Omental fat pad (tissue), 4 donors: ENCODE data around the gene ITSN1. TPM values are rescaled to one million over a fixed set of nuclear protein-coding genes. Genes with fewer than 3 reads are reported as not detected.
"Not testable (repeated sequence)": the region's sequence is repeated elsewhere in the genome, so short reads cannot be mapped to it uniquely, and the experiment has no call there.

Experiments
- ATAC-seq: fragments of 150-250 bp; one replicate; pipeline ENCODE4 v1.9.1; 2016; ENCODE audit warnings: mild to moderate bottlenecking, moderate library complexity; ENCODE audit not compliant: low FRiP score
- DNase-seq: peaks from one replicate; pipeline ENCODE4 v3.0.0-alpha.2; 2019; ENCODE audit warnings: low spot score
- total RNA-seq, 4 donors: library from RNA; depleted of rRNA; stranded (reverse); fragments of >200 nt; gene quantifications; one replicate each; pipeline ENCODE4 v1.1.0, GENCODE V29; 2016
- TF ChIP-seq, protein P1 (sequence below), 3 donors: fragments of 450-650 bp; IDR thresholded peaks; one replicate each; pipeline ENCODE4 v1.5.1; 2016 to 2017; ENCODE audit warnings: antibody characterized with exemption in 3 of 3, mild to moderate bottlenecking in 3 of 3, moderate library complexity in 2 of 3

ITSN1 gene
- 100 to 1,000 TPM in 3 of 4 donors, 10 to 100 TPM in 1; 71.4 to 248 (median 151) TPM for total RNA-seq

DNA sequence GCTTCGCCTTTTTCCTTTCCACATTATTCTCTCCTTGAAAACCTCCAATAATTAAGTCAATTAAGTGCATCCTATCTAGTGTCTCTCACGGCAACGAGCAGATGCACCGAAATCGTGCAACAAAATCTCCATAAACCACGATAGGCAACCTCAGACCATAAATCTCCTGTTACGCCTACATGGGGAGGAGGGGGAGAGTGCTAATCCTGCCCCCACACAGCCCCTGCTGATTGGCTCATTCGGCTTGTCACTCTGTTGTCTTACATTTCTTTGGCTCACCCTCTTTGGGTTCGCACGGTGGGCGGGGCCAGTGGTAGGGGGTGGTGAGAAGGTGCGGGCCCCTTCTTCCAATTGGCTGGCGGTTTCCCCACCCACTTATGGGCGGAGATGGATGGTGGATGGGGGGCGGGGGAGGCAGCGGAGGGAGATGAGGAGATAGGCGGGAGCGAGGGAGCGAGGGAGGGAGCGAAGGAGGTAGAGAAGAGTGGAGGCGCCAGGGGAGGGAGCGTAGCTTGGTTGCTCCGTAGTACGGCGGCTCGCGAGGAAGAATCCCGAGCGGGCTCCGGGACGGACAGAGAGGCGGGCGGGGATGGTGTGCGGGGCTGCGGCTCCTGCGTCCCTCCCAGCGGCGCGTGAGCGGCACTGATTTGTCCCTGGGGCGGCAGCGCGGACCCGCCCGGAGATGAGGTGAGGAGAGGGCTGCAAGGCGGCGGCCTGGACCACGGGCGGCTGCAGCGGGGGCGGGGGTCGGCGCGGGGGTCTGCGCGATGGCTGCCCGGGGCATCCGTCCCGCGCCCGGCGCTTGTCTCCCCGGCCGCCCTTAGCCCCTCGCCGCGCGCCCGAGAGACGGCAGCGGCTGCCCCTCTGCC lies at the start of gene ITSN1:
Gene ITSN1 (plus strand): TSS at position 475 of the 869 bp plus-strand sequence. CDS start 76,328 bp downstream, outside the sequence.
- TF ChIP-seq, protein P1, sequence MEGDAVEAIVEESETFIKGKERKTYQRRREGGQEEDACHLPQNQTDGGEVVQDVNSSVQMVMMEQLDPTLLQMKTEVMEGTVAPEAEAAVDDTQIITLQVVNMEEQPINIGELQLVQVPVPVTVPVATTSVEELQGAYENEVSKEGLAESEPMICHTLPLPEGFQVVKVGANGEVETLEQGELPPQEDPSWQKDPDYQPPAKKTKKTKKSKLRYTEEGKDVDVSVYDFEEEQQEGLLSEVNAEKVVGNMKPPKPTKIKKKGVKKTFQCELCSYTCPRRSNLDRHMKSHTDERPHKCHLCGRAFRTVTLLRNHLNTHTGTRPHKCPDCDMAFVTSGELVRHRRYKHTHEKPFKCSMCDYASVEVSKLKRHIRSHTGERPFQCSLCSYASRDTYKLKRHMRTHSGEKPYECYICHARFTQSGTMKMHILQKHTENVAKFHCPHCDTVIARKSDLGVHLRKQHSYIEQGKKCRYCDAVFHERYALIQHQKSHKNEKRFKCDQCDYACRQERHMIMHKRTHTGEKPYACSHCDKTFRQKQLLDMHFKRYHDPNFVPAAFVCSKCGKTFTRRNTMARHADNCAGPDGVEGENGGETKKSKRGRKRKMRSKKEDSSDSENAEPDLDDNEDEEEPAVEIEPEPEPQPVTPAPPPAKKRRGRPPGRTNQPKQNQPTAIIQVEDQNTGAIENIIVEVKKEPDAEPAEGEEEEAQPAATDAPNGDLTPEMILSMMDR (IDR thresholded peaks at IDR 0.05): no peak
- peak; percentile 90 for ATAC-seq
- peak; percentile 99 for DNase-seq

DNA sequence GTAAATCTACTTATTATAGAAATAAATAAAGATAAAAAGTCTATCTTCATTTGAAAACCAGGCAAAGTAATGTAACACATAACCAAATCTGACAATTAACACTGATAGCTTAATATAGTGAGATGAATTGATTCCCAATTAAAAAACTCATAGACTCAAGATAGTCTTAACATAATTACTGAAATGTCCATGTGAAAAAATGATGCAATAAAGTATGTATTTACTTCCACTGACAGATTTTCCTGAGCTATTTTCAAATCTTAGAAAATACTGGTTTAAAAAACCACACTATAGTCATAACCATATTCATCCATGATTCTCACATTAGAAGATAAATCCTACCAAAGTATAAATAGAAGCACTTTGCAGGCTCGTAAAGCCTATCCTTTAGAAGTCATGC lies 44.2 kb upstream of the ITSN1 start:
- TF ChIP-seq, protein P1 (IDR thresholded peaks at IDR 0.05): no peak
- DNase-seq (no peak), ATAC-seq (no peak)

DNA sequence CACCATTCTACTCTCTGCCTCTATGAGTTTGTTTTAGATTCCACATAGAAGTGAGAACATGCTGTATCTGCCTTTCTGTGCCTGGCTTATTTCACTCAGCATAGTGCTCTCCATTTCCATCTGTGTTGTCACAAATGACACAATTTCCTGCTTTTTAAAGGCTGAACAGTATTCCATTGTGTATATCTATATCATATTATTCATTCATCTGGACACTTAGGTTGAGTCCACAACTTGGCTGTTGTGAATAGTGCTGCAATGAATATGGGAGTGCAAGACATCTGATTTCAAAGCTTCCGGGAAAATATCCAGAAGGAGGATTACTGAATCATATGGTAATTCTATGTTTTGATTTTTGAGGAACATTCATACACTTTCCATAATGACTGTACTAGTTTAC lies 33.7 kb upstream of the ITSN1 start:
- TF ChIP-seq, protein P1 (IDR thresholded peaks at IDR 0.05): no peak
- ATAC-seq: no peak
- no peak for DNase-seq

DNA sequence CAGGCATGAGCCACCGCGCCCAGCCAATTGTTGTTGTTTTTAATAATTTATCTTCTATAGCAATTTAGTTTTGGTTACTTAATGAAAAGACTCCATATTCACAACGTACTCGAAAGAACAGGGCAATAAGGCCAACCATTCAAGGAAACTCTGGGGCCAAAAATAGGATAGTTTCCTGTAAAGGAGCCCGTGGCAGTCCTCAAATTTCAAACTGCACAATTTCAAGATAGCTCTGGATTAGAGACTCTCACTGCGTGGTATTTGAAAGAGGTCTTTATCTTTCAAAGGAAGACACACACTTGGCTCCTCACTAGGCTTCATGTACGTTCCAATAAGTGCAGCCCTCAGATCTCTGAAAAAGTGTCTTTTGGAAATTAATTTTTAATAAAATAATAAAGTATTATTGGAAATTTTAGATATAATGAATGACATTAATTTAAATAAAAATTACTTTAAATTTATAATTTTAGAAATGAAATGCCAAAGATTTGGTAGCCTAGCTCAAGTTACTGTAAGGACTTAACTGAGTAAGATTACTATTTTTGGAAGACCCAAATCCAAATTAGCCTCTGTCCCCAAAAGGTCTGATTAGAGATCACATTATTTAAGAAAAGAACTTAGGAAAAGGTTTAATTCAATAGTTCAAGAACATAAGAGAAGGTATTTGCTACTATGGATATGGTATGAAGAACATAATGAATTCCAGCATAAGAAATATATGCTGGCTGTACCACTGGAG lies 31.1 kb upstream of the ITSN1 start:
- TF ChIP-seq, protein P1 (IDR thresholded peaks at IDR 0.05): no peak
- DNase-seq (no peak), ATAC-seq (no peak)

DNA sequence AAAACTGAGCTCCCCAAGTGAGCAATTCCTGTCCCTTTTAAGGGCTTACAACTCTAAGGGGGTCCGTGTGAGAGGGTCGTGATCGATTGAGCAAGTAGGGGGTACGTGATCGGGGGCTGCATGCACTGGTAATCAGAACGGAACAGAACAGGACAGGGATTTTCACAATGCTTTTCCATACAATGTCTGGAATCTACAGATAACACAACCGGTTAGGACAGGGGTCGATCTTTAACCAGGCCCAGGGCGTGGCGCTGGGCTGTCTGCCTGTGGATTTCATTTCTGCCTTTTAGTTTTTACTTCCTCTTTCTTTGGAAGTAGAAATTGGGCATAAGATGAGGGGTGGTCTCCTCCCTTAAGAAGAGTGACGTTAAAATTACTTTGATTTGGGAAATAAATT lies 24.7 kb upstream of the ITSN1 start:
- not testable (repeated sequence) for ATAC-seq, DNase-seq

DNA sequence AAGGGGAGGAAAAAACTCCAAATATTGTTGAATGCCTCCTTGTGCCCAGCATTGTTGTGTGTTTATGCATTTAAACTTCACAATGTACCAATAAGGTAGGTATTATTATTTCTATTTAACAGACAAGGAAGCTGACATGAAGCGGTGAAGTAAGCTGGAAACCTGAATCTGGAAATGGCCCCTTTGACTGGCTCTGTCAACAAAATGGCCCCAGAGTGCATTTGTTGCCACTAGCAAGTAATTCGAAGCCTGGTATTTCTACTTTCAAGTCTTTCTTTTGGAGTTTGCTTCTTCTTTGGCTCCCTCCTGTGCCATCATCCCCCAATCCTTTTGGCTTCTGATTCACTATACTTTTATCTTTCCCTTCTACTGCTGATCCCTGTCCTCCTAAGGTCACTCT lies 23.9 kb upstream of the ITSN1 start:
- TF ChIP-seq, protein P1 (IDR thresholded peaks at IDR 0.05): no peak
- ATAC-seq: no peak
- no peak for DNase-seq

DNA sequence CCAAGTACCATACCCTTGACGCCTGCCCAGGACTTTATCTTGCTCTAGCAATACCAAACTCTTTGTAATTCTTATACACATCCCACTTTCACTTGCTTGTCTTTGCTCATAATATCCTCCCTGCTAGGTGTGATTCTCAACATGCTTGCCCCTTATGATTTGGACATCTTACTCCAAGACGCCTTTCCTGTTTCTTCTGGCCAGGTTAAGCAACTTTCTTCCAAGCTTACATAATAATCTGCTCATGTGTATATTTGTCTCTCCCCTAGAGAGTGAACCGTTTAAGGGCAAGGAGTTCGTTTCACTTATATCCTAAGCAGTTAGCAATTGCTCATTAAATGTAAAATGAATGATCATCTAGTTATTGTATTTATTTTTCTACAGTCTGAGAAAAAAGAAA lies 22.6 kb upstream of the ITSN1 start:
- DNase-seq: no peak
- TF ChIP-seq, protein P1 (IDR thresholded peaks at IDR 0.05): no peak
- no peak for ATAC-seq
